Gastrocnemius medialis (tissue), 4 donors: ENCODE measurements around the gene KLC1. TPM values are rescaled to one million over a fixed set of nuclear protein-coding genes. Genes with fewer than 3 reads are reported as not detected.

ENCODE experiments used
- ATAC-seq, 2 donors: fragments of 150-250 bp; one replicate each; pipeline ENCODE4 v1.9.1; 2016
- DNase-seq, 2 donors: peaks; one replicate each; pipeline ENCODE4 v3.0.0-alpha.2; 2019
- H3K27ac ChIP-seq, 4 donors: fragments of 200-600 bp; sonication (generic); 1 replicate in 1 of 4; 2 replicates in 3 of 4; pipeline ENCODE4 v1.5.1; 2016 to 2018; ENCODE audit warnings: mild to moderate bottlenecking in 2 of 4, moderate library complexity in 1 of 4
- H3K27me3 ChIP-seq, 3 donors: fragments of 200-600 bp; sonication (generic) in 2 of 3; 1 replicate in 1 of 3; 2 replicates in 2 of 3; pipeline versions ENCODE4 v1.5.1 to v1.6.0; 2016 to 2019; ENCODE audit warnings: mild to moderate bottlenecking in 1 of 3, moderate library complexity in 1 of 3
- H3K36me3 ChIP-seq, 2 donors: fragments of 200-600 bp; sonication (generic) in 1 of 2; one replicate each; pipeline ENCODE4 v1.5.1; 2017 to 2018
- H3K4me1 ChIP-seq, 2 donors: fragments of 200-600 bp; sonication (generic) in 1 of 2; one replicate each; pipeline ENCODE4 v1.5.1; 2016 to 2017; ENCODE audit warnings: mild to moderate bottlenecking in 2 of 2
- H3K4me3 ChIP-seq, 4 donors: fragments of 200-600 bp; sonication (generic) in 3 of 4; 1 replicate in 1 of 4; 2 replicates in 3 of 4; pipeline ENCODE4 v1.5.1; 2016 to 2019; ENCODE audit warnings: mild to moderate bottlenecking in 2 of 4
- H3K9me3 ChIP-seq, 3 donors: fragments of 200-600 bp; sonication (generic) in 2 of 3; 1 replicate in 1 of 3; 2 replicates in 2 of 3; pipeline ENCODE4 v1.5.1; 2016 to 2019
- CTCF ChIP-seq, 5 experiments: fragments of 450-650 bp in 3 of 5; fragments of 200-600 bp in 2 of 5; sonication (generic) in 2 of 5; IDR thresholded peaks in 4 of 5; conservative IDR thresholded peaks in 1 of 5; 1 replicate in 4 of 5; 2 replicates in 1 of 5; pipeline ENCODE4 v1.5.1; 2016 to 2019; ENCODE audit warnings: antibody characterized with exemption in 5 of 5, mild to moderate bottlenecking in 3 of 5, moderate library complexity in 3 of 5
- POLR2A ChIP-seq, 2 donors: fragments of 450-650 bp; IDR thresholded peaks; one replicate each; pipeline ENCODE4 v1.6.1; 2017; ENCODE audit warnings: antibody characterized with exemption in 2 of 2, mild to moderate bottlenecking in 2 of 2, moderate library complexity in 2 of 2
- in situ Hi-C, 4 donors: fragments of 200-750 bp; cut with MboI; loops; one replicate each; pipeline versions ENCODE4 v1.15.0 to v1.8.0; 2017; ENCODE audit warnings: low sequenced_read_pairs in 4 of 4
- intact Hi-C: fragments of 100-400 bp; cut with DNase I; formaldehyde crosslinking; loops from one replicate; pipeline ENCODE4 v1.15.1; 2023; ENCODE audit warnings: low total_unique reads
- total RNA-seq, 4 donors: library from RNA; depleted of rRNA; stranded (reverse); fragments of >200 nt; gene quantifications; one replicate each; pipeline versions ENCODE4 v1.1.0 to v1.2.3, GENCODE V29; 2016

The KLC1 gene
- total RNA-seq, 4 donors from 2014 or later = 217 to 398 (median 309) TPM

- H3K36me3 ChIP-seq = peaks cover 0 to 26% of the 10 kb centered on the region in 2 donors
- ATAC-seq (no peak), DNase-seq (no peak)
- no peaks in the 10 kb centered on the region for H3K27me3 ChIP-seq
- no peak overlapping the region for H3K4me3 ChIP-seq
- H3K27ac ChIP-seq = peak overlapping the region in 2 of 4 donors; percentile 38 to 84
- in situ Hi-C loops = no loop called here
- intact Hi-C loops = no loop called here
- H3K9me3 ChIP-seq = no peaks in the 10 kb centered on the region
- TF ChIP-seq POLR2A (IDR thresholded peaks at IDR 0.05) (no peak), CTCF (IDR thresholded peaks at IDR 0.05 in 4 of 5, conservative IDR thresholded peaks at IDR 0.05 in 1 of 5) (no peak)
- peaks cover 59 to 68% of the 10 kb centered on the region in 2 donors for H3K4me1 ChIP-seq
Measured at GRCh38 chr14:103695296-103696069, 66.5 kb downstream of the KLC1 start.

- Histone ChIP-seq H3K9me3 (no peaks in the 10 kb centered on the region), H3K36me3 (peaks cover 0 to 26% of the 10 kb centered on the region in 2 donors), H3K4me1 (peaks cover 64 to 74% of the 10 kb centered on the region in 2 donors), H3K27ac (peak overlapping the region; percentile 16 to 84 (median 40)), H3K4me3 (no peak overlapping the region), H3K27me3 (no peaks in the 10 kb centered on the region)
- intact Hi-C loops (no loop called here), in situ Hi-C loops (no loop called here)
- ATAC-seq (no peak), DNase-seq (no peak)
- TF ChIP-seq POLR2A (IDR thresholded peaks at IDR 0.05) (no peak), CTCF (IDR thresholded peaks at IDR 0.05 in 4 of 5, conservative IDR thresholded peaks at IDR 0.05 in 1 of 5) (no peak)
Measured at GRCh38 chr14:103696070-103696402, 67.0 kb downstream of the KLC1 start.

GRCh38 chr14:103696466-103697071 lies 67.6 kb downstream of the KLC1 start:
- peak overlapping the region; percentile 16 to 84 (median 40) for H3K27ac ChIP-seq
- in situ Hi-C loops (no loop called here), intact Hi-C loops (no loop called here)
- no peak overlapping the region for H3K4me3 ChIP-seq
- H3K36me3 ChIP-seq = peaks cover 0 to 26% of the 10 kb centered on the region in 2 donors
- TF ChIP-seq POLR2A (IDR thresholded peaks at IDR 0.05) (no peak), CTCF (IDR thresholded peaks at IDR 0.05 in 4 of 5, conservative IDR thresholded peaks at IDR 0.05 in 1 of 5) (no peak)
- ATAC-seq (peak in 1 of 2 donors; percentile 22), DNase-seq (no peak)
- H3K4me1 ChIP-seq = peaks cover 68 to 79% of the 10 kb centered on the region in 2 donors
- H3K27me3 ChIP-seq = no peaks in the 10 kb centered on the region
- no peaks in the 10 kb centered on the region for H3K9me3 ChIP-seq

- H3K27me3 ChIP-seq = no peaks in the 10 kb centered on the region
- no peak overlapping the region for H3K4me3 ChIP-seq
- ATAC-seq (no peak), DNase-seq (no peak)
- intact Hi-C loops = no loop called here
- TF ChIP-seq POLR2A (IDR thresholded peaks at IDR 0.05) (no peak), CTCF (IDR thresholded peaks at IDR 0.05 in 4 of 5, conservative IDR thresholded peaks at IDR 0.05 in 1 of 5) (no peak)
- H3K9me3 ChIP-seq = no peaks in the 10 kb centered on the region
- peaks cover 72 to 79% of the 10 kb centered on the region in 2 donors for H3K4me1 ChIP-seq
- peaks cover 0 to 25% of the 10 kb centered on the region in 2 donors for H3K36me3 ChIP-seq
- peak overlapping the region in 3 of 4 donors; percentile 16 to 84 (median 57) for H3K27ac ChIP-seq
- in situ Hi-C loops = no loop called here
Measured at GRCh38 chr14:103697206-103697602, 68.2 kb downstream of the KLC1 start.
